ENCODE data around the gene SMG9. TPM values are rescaled to one million over a fixed set of nuclear protein-coding genes. Genes with fewer than 3 reads are reported as not detected.

Gene SMG9
- total and polyA plus RNA-seq, 2 donors from 2014 or later, result 25.1 to 34.6 TPM

GRCh38 chr19:43739439-43740235 is 15.1 kb downstream of the SMG9 start:
- Histone ChIP-seq H3K27me3 (ENCODE audit: control insufficient read depth, insufficient read depth, low read length) (no peaks in the 10 kb centered on the region), H3K9ac (ENCODE audit: low read length in 3 of 3) (no peak overlapping the region), H3K36me3 (ENCODE audit: control insufficient read depth in 2 of 3, insufficient read depth in 3 of 3, low read length in 3 of 3) (peaks cover 4 to 54% (median 26%) of the 10 kb centered on the region in 3 donors), H3K9me3 (ENCODE audit: control insufficient read depth in 2 of 3, insufficient read depth in 1 of 3, low read length in 3 of 3) (no peaks in the 10 kb centered on the region), H3K4me1 (ENCODE audit: control insufficient read depth in 2 of 3, insufficient read depth in 2 of 3, low read depth in 1 of 3, low read length in 3 of 3) (no peaks in the 10 kb centered on the region), H3K27ac (ENCODE audit: low read depth in 2 of 2, low read length in 2 of 2) (peak overlapping the region in 1 of 2 donors; percentile 43), H3K4me3 (ENCODE audit: low read length in 3 of 3) (no peak overlapping the region)
- DNase-seq (no peak), FAIRE-seq (no peak)
- TF ChIP-seq CTCF (IDR thresholded peaks at IDR 0.05; ENCODE audit: borderline replicate concordance, extremely low read depth, insufficient read depth), result no peak
- intact Hi-C loops (cut with DNase I), result no loop called here

- no peak overlapping the region for H3K27ac ChIP-seq (ENCODE audit: low read depth in 2 of 2, low read length in 2 of 2)
- H3K36me3 ChIP-seq (ENCODE audit: control insufficient read depth in 2 of 3, insufficient read depth in 3 of 3, low read length in 3 of 3), result peaks cover 4 to 54% (median 26%) of the 10 kb centered on the region in 3 donors
- H3K9ac ChIP-seq (ENCODE audit: low read length in 3 of 3), result no peak overlapping the region
- TF ChIP-seq CTCF (IDR thresholded peaks at IDR 0.05; ENCODE audit: borderline replicate concordance, extremely low read depth, insufficient read depth), result no peak
- no peaks in the 10 kb centered on the region for H3K9me3 ChIP-seq (ENCODE audit: control insufficient read depth in 2 of 3, insufficient read depth in 1 of 3, low read length in 3 of 3)
- no peaks in the 10 kb centered on the region for H3K27me3 ChIP-seq (ENCODE audit: control insufficient read depth, insufficient read depth, low read length)
- FAIRE-seq, result no peak
- intact Hi-C loops (cut with DNase I), result no loop called here
- peak in 1 of 5 donors; percentile 24 for DNase-seq
- H3K4me1 ChIP-seq (ENCODE audit: control insufficient read depth in 2 of 3, insufficient read depth in 2 of 3, low read depth in 1 of 3, low read length in 3 of 3), result no peaks in the 10 kb centered on the region
- H3K4me3 ChIP-seq (ENCODE audit: low read length in 3 of 3), result no peak overlapping the region
Measured at GRCh38 chr19:43738780-43739211, 16.0 kb downstream of the SMG9 start.

GRCh38 chr19:43735957-43736356 is 18.8 kb downstream of the SMG9 start:
- intact Hi-C loops (cut with DNase I), result no loop called here
- no peak overlapping the region for H3K9ac ChIP-seq (ENCODE audit: low read length in 3 of 3)
- no peak for TF ChIP-seq CTCF (IDR thresholded peaks at IDR 0.05; ENCODE audit: borderline replicate concordance, extremely low read depth, insufficient read depth)
- H3K27ac ChIP-seq (ENCODE audit: low read depth in 2 of 2, low read length in 2 of 2), result no peak overlapping the region
- H3K27me3 ChIP-seq (ENCODE audit: control insufficient read depth, insufficient read depth, low read length), result no peaks in the 10 kb centered on the region
- H3K4me1 ChIP-seq (ENCODE audit: control insufficient read depth in 2 of 3, insufficient read depth in 2 of 3, low read depth in 1 of 3, low read length in 3 of 3), result no peaks in the 10 kb centered on the region
- H3K4me3 ChIP-seq (ENCODE audit: low read length in 3 of 3), result no peak overlapping the region
- peaks cover 2 to 47% (median 33%) of the 10 kb centered on the region in 3 donors for H3K36me3 ChIP-seq (ENCODE audit: control insufficient read depth in 2 of 3, insufficient read depth in 3 of 3, low read length in 3 of 3)
- DNase-seq (no peak), FAIRE-seq (no peak)
- H3K9me3 ChIP-seq (ENCODE audit: control insufficient read depth in 2 of 3, insufficient read depth in 1 of 3, low read length in 3 of 3), result no peaks in the 10 kb centered on the region
